SH-SY5Y (cell line): ENCODE data around the gene IBA57.

Source experiments
- GATA2 ChIP-seq: IDR thresholded peaks from 2 replicates; pipeline ENCODE4 v1.6.1; 2011; ENCODE audit warnings: mild to moderate bottlenecking, low read depth, low read length
- GATA3 ChIP-seq: IDR thresholded peaks from 2 replicates; pipeline ENCODE4 v1.6.1; 2011; ENCODE audit warnings: low read depth, mild to moderate bottlenecking, low read length, moderate library complexity

DNA sequence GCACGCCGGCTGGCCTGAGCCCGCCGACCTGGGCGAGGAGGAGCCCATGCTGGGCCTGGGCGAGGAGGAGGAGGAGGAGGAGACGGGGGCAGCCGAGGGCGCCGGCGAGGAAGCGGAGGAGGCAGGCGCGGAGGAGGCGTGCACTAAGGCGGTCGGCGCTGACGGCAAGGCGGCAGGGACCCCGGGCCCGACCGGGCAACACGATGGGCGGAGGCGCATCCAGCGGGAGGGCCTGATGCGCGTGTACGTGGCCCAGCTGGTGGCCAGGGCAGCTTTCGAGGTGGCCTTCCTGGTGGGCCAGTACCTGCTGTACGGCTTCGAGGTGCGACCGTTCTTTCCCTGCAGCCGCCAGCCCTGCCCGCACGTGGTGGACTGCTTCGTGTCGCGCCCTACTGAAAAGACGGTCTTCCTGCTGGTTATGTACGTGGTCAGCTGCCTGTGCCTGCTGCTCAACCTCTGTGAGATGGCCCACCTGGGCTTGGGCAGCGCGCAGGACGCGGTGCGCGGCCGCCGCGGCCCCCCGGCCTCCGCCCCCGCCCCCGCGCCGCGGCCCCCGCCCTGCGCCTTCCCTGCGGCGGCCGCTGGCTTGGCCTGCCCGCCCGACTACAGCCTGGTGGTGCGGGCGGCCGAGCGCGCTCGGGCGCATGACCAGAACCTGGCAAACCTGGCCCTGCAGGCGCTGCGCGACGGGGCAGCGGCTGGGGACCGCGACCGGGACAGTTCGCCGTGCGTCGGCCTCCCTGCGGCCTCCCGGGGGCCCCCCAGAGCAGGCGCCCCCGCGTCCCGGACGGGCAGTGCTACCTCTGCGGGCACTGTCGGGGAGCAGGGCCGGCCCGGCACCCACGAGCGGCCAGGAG lies 7.2 kb upstream of the IBA57 start:
- TF ChIP-seq GATA3 (no peak), GATA2 (no peak)
